ENCODE data around the gene INSYN2B. TPM values are rescaled to one million over a fixed set of nuclear protein-coding genes. Genes with fewer than 3 reads are reported as not detected.

Gene INSYN2B
- total RNA-seq, 1 experiment from 2014 or later: 0.19 TPM

GRCh38 chr5:169978714-169979113 is 1.6 kb downstream of the INSYN2B start:
- peaks cover 24% of the 10 kb centered on the region for H3K4me1 Mint-ChIP-seq (ENCODE audit: insufficient read depth, unreplicated experiment)

GRCh38 chr5:169974121-169974770 is 6.0 kb downstream of the INSYN2B start:
- ChIA-PET CTCF (interaction anchor here (0.5 to 0.7 kb wide), 3 partner anchors 36 to 1549 kb away, joined by 3 to 5 read pairs (median 4); no protein-coding TSS in a partner anchor), POLR2A (no interaction called here)
- no peak overlapping the region for H3K4me3 Mint-ChIP-seq (ENCODE audit: unreplicated experiment)
- BruUV-seq (replicated peaks): no TSS peak
- peaks cover under 1% of the 10 kb centered on the region for H3K36me3 Mint-ChIP-seq (ENCODE audit: insufficient read depth, unreplicated experiment)
- intact Hi-C loops (cut with micrococcal nuclease): no loop called here
- H3K4me1 Mint-ChIP-seq (ENCODE audit: insufficient read depth, unreplicated experiment): peaks cover 39% of the 10 kb centered on the region
- no peaks in the 10 kb centered on the region for H3K9me3 Mint-ChIP-seq (ENCODE audit: unreplicated experiment)
- no peak for DNase-seq (ENCODE audit: unreplicated experiment)
- no peak for TF ChIP-seq CTCF (IDR thresholded peaks at IDR 0.05; ENCODE audit: unreplicated experiment)
- H3K27ac Mint-ChIP-seq (ENCODE audit: low read depth, unreplicated experiment): no peak overlapping the region
- H3K27me3 Mint-ChIP-seq (ENCODE audit: insufficient read depth, unreplicated experiment): no peaks in the 10 kb centered on the region

More at GRCh38 chr5:169978714-169979113, 1.6 kb downstream of the INSYN2B start:
- Mint-ChIP-seq H3K4me3 (ENCODE audit: unreplicated experiment) (no peak overlapping the region), H3K27ac (ENCODE audit: low read depth, unreplicated experiment) (no peak overlapping the region), H3K27me3 (ENCODE audit: insufficient read depth, unreplicated experiment) (no peaks in the 10 kb centered on the region), H3K9me3 (ENCODE audit: unreplicated experiment) (no peaks in the 10 kb centered on the region), H3K36me3 (ENCODE audit: insufficient read depth, unreplicated experiment) (no peaks in the 10 kb centered on the region)
- TF ChIP-seq CTCF (IDR thresholded peaks at IDR 0.05; ENCODE audit: unreplicated experiment): no peak
- BruUV-seq (replicated peaks): no TSS peak
- DNase-seq (ENCODE audit: unreplicated experiment): no peak
- ChIA-PET POLR2A (interaction anchor here (3.2 kb wide), 1 partner anchor 276 kb away, joined by 18 read pairs; no protein-coding TSS in a partner anchor), CTCF (interaction anchor here (0.6 to 3.0 kb wide), 11 partner anchors 10 to 398 kb away, joined by 3 to 32 read pairs (median 12); no protein-coding TSS in a partner anchor)
- intact Hi-C loops (cut with micrococcal nuclease): no loop called here

- H3K36me3 Mint-ChIP-seq (ENCODE audit: insufficient read depth, unreplicated experiment): peaks cover 11% of the 10 kb centered on the region
- ChIA-PET CTCF (interaction anchor here (0.6 to 0.8 kb wide), 4 partner anchors 12 to 754 kb away, joined by 3 to 4 read pairs (median 3); no protein-coding TSS in a partner anchor), POLR2A (no interaction called here)
- no peak for DNase-seq (ENCODE audit: unreplicated experiment)
- no peaks in the 10 kb centered on the region for H3K27me3 Mint-ChIP-seq (ENCODE audit: insufficient read depth, unreplicated experiment)
- no peak for TF ChIP-seq CTCF (IDR thresholded peaks at IDR 0.05; ENCODE audit: unreplicated experiment)
- no TSS peak for BruUV-seq (replicated peaks)
- H3K9me3 Mint-ChIP-seq (ENCODE audit: unreplicated experiment): no peaks in the 10 kb centered on the region
- H3K27ac Mint-ChIP-seq (ENCODE audit: low read depth, unreplicated experiment): no peak overlapping the region
- intact Hi-C loops (cut with micrococcal nuclease): no loop called here
- peaks cover 38% of the 10 kb centered on the region for H3K4me1 Mint-ChIP-seq (ENCODE audit: insufficient read depth, unreplicated experiment)
- no peak overlapping the region for H3K4me3 Mint-ChIP-seq (ENCODE audit: unreplicated experiment)
These were observed 7.2 kb downstream of the INSYN2B start for GRCh38 chr5:169973056-169973455.

- Mint-ChIP-seq H3K9me3 (ENCODE audit: unreplicated experiment) (no peaks in the 10 kb centered on the region), H3K27ac (ENCODE audit: low read depth, unreplicated experiment) (no peak overlapping the region), H3K4me1 (ENCODE audit: insufficient read depth, unreplicated experiment) (peaks cover 25% of the 10 kb centered on the region), H3K27me3 (ENCODE audit: insufficient read depth, unreplicated experiment) (no peaks in the 10 kb centered on the region), H3K36me3 (ENCODE audit: insufficient read depth, unreplicated experiment) (peaks cover 11% of the 10 kb centered on the region), H3K4me3 (ENCODE audit: unreplicated experiment) (no peak overlapping the region)
- CTCF ChIA-PET: interaction anchor here (0.6 to 2.6 kb wide), 9 partner anchors 9 to 270 kb away, joined by 3 to 39 read pairs (median 3); partner anchors contain the start of gene INSYN2B
- no TSS peak for BruUV-seq (replicated peaks)
- DNase-seq (ENCODE audit: unreplicated experiment): no peak
- TF ChIP-seq CTCF (IDR thresholded peaks at IDR 0.05; ENCODE audit: unreplicated experiment): no peak
- intact Hi-C loops (cut with micrococcal nuclease): no loop called here
- POLR2A ChIA-PET: interaction anchor here (1.0 kb wide), 1 partner anchor 234 kb away, joined by 6 read pairs; no protein-coding TSS in a partner anchor
These were observed 8.5 kb downstream of the INSYN2B start for GRCh38 chr5:169971780-169972179.

Measured in MCF 10A (cell line).